K562 (cell line): ENCODE measurements around the gene CNTRL. TPM values are rescaled to one million over a fixed set of nuclear protein-coding genes. Genes with fewer than 3 reads are reported as not detected.
"Not testable (repeated sequence)": the region's sequence is repeated elsewhere in the genome, so short reads cannot be mapped to it uniquely, and the experiment has no call there.

ENCODE experiments used
- ATAC-seq: fragments of 200-7000 bp; cut with Tn5 transposase; 3 replicates; pipeline ENCODE4 v1.9.1; 2020; ENCODE audit warnings: moderate library complexity
- BruUV-seq: library from RNA; stranded (reverse); fragments of 400-500 nt; replicated peaks from 2 replicates; lab custom pipeline; 2021; lab: Mats Ljungman, UMichigan
- CTCF ChIA-PET: fragments of 300-600 bp; formaldehyde crosslinking; extraction: SDS; loops from one replicate; lab custom pipeline; 2021; ENCODE audit warnings: low intra/inter-chr PET ratio; lab: Yijun Ruan, JAX
- POLR2A ChIA-PET: fragments of 300-600, 350-650 bp; sonication (Branson Sonifier 250); formaldehyde crosslinking; extraction: SDS; loops from one replicate; lab custom pipeline; 2021; ENCODE audit warnings: antibody characterized with exemption, inconsistent platforms; lab: Yijun Ruan, JAX
- DNase-seq, 4 experiments: peaks; one replicate each; pipeline versions ENCODE4 v3.0.0 to v3.0.0-alpha.2; 2011 to 2018; ENCODE audit warnings: low spot score in 3 of 4, mixed read lengths in 3 of 4; ENCODE audit errors: extremely low read depth in 1 of 4
- FAIRE-seq: peaks from 2 replicates; lab custom pipeline; 2011; peaks lifted over from hg19 to GRCh38; lab: Jason Lieb, UNC
- H2AFZ ChIP-seq: 2 replicates; pipeline ENCODE4 v1.6.0; 2011; ENCODE audit warnings: low read depth, low read length, control low read depth, inconsistent platforms
- H3K27ac ChIP-seq: fragments of 200-600 bp; 3 replicates; pipeline ENCODE4 v1.8.0; 2011; ENCODE audit warnings: low read depth, mild to moderate bottlenecking, control low read depth, inconsistent platforms, low read length, moderate library complexity, mixed read lengths; ENCODE audit errors: extremely low read depth
- H3K27me3 ChIP-seq, 2 experiments: fragments of 300-600 bp in 1 of 2; 2 replicates in 1 of 2; 3 replicates in 1 of 2; pipeline versions ENCODE4 v1.6.0 to v1.8.0; 2011; ENCODE audit warnings: inconsistent platforms in 2 of 2, low read length in 2 of 2, mild to moderate bottlenecking in 1 of 2, mixed read lengths in 1 of 2, moderate library complexity in 1 of 2; ENCODE audit not compliant: control insufficient read depth in 2 of 2, insufficient read depth in 2 of 2
- H3K36me3 ChIP-seq: fragments of 300-600 bp; 3 replicates; pipeline ENCODE4 v1.8.0; 2011; ENCODE audit warnings: mild to moderate bottlenecking, low read length, inconsistent platforms; ENCODE audit not compliant: control insufficient read depth, insufficient read depth
- H3K4me1 ChIP-seq, 2 experiments: fragments of 200-600 bp in 1 of 2; replicated peaks in 1 of 2; 2 replicates in 1 of 2; 3 replicates in 1 of 2; pipeline versions ENCODE4 v1.5.1 to v1.8.0; 2011; ENCODE audit warnings: inconsistent platforms in 2 of 2, low read length in 2 of 2, mild to moderate bottlenecking in 1 of 2, mixed read lengths in 1 of 2, moderate library complexity in 1 of 2; ENCODE audit not compliant: control insufficient read depth in 2 of 2, insufficient read depth in 2 of 2
- H3K4me2 ChIP-seq: 2 replicates; pipeline ENCODE4 v1.6.1; 2011; ENCODE audit warnings: low read length, control low read depth, inconsistent platforms, mixed read lengths; ENCODE audit not compliant: insufficient read depth
- H3K4me3 ChIP-seq: fragments of 200-600 bp; sonication (generic), shearing (Covaris generic); 2 replicates; pipeline ENCODE4 v1.5.1; 2016; ENCODE audit warnings: control low read depth, inconsistent platforms
- H3K79me2 ChIP-seq: fragments of 200-600 bp; 3 replicates; pipeline ENCODE4 v1.8.0; 2011; ENCODE audit warnings: low read length, inconsistent platforms; ENCODE audit not compliant: control insufficient read depth, insufficient read depth
- H3K9ac ChIP-seq, 2 experiments: 2 replicates each; pipeline versions ENCODE4 v1.6.0 to v1.6.1; 2011; ENCODE audit warnings: low read depth in 2 of 2, low read length in 2 of 2, control low read depth in 1 of 2, inconsistent platforms in 1 of 2, mild to moderate bottlenecking in 1 of 2, mixed read lengths in 1 of 2; ENCODE audit not compliant: insufficient read depth in 1 of 2
- H3K9me1 ChIP-seq: one replicate; pipeline ENCODE4 v1.6.0; 2011; ENCODE audit warnings: inconsistent platforms, mild to moderate bottlenecking, low read length, moderate library complexity; ENCODE audit not compliant: control insufficient read depth, insufficient read depth
- H3K9me3 ChIP-seq: replicated peaks from 2 replicates; pipeline ENCODE4 v1.5.1; 2011; ENCODE audit warnings: low read depth, low read length, inconsistent platforms; ENCODE audit not compliant: control insufficient read depth, insufficient read depth
- H4K20me1 ChIP-seq: replicated peaks from 2 replicates; pipeline ENCODE4 v1.6.1; 2011; ENCODE audit warnings: low read length, inconsistent platforms, mixed read lengths; ENCODE audit not compliant: control insufficient read depth, insufficient read depth
- C11orf30 ChIP-seq: fragments of 450-650 bp; IDR thresholded peaks from 2 replicates; pipeline ENCODE4 v1.6.1; 2016; ENCODE audit warnings: low read depth, mild to moderate bottlenecking
- KLF6 ChIP-seq: fragments of 250-450 bp; sonication (Bioruptor Pico); IDR thresholded peaks from 2 replicates; pipeline ENCODE4 v1.4.0; 2020; ENCODE audit warnings: mild to moderate bottlenecking, moderate library complexity, borderline replicate concordance
- MAFF ChIP-seq: IDR thresholded peaks from 2 replicates; pipeline ENCODE4 v1.6.1; 2012; ENCODE audit warnings: low read length, improper control_type of control experiment
- MAFG ChIP-seq: fragments of 450-650 bp; conservative IDR thresholded peaks from 2 replicates; pipeline ENCODE4 v1.6.1; 2016; ENCODE audit warnings: missing genetic modification characterization, missing compliant biosample characterization
- MAFK ChIP-seq: IDR thresholded peaks from 2 replicates; pipeline ENCODE4 v1.6.1; 2011; ENCODE audit warnings: low read length, improper control_type of control experiment
- NONO ChIP-seq, 2 experiments: fragments of 200-400 bp in 1 of 2; fragments of 450-650 bp in 1 of 2; formaldehyde crosslinking in 1 of 2; IDR thresholded peaks; 2 replicates each; pipeline ENCODE4 v1.6.1; 2017; ENCODE audit warnings: low read depth in 2 of 2, mild to moderate bottlenecking in 2 of 2, moderate library complexity in 2 of 2, low read length in 1 of 2
- SUPT5H ChIP-seq: fragments of 450-650 bp; IDR thresholded peaks from 2 replicates; pipeline ENCODE4 v1.6.1; 2016
- ZNF316 ChIP-seq: fragments of 450-650 bp; IDR thresholded peaks from 2 replicates; pipeline ENCODE4 v1.6.1; 2016
- WGBS: fragments of 100-300 bp; shearing (Covaris generic); methylation state at CpG from one replicate; pipeline ENCODE4 v1.1.6; 2016; ENCODE audit warnings: low coverage, mixed read lengths; ENCODE audit not compliant: insufficient coverage; ENCODE audit errors: missing lambda C conversion rate; 5-methylcytosine and 5-hydroxymethylcytosine counted together
- in situ Hi-C: fragments of 300-500 bp; cut with MboI; formaldehyde crosslinking; loops from 4 replicates; pipeline ENCODE4 v1.15.0; 2018; ENCODE audit warnings: inconsistent platforms, mixed read lengths
- intact Hi-C: fragments of 100-400 bp; cut with micrococcal nuclease; formaldehyde crosslinking; loops from 2 replicates; pipeline ENCODE4 v1.14.2; 2022
- polyA plus RNA-seq, 8 experiments: library from polyadenylated mRNA; depleted of rRNA in 4 of 8; stranded (reverse) in 5 of 8; unstranded in 3 of 8; fragments of >200 nt; fragmentation: Nextera tagmentation in 2 of 8; fragmentation: Illumina TruSeq in 1 of 8; extraction: Ambion mirVana in 2 of 8; extraction: Trizol in 1 of 8; gene quantifications; 2 replicates each; pipeline versions ENCODE4 v1.2.1 to v1.2.3, GENCODE V29; 2011 to 2014; ENCODE audit warnings: inconsistent platforms in 1 of 8, missing spikeins in 1 of 8
- total RNA-seq, 7 experiments: library from RNA; depleted of rRNA in 6 of 7; stranded (reverse); fragments of >200 nt in 6 of 7; fragmentation: Illumina TruSeq in 2 of 7; extraction: Trizol in 2 of 7; gene quantifications; 2 replicates each; pipeline versions ENCODE4 v1.2.1 to v1.2.3, GENCODE V29; 2011 to 2021; ENCODE audit warnings: low replicate concordance in 1 of 7

The CNTRL gene
- total and polyA plus RNA-seq, 9 of the 15 experiments (the other 6 are each of a cell fraction or from before 2014, with no cell fraction given): 9.2 to 28.9 (median 20.5) TPM

DNA sequence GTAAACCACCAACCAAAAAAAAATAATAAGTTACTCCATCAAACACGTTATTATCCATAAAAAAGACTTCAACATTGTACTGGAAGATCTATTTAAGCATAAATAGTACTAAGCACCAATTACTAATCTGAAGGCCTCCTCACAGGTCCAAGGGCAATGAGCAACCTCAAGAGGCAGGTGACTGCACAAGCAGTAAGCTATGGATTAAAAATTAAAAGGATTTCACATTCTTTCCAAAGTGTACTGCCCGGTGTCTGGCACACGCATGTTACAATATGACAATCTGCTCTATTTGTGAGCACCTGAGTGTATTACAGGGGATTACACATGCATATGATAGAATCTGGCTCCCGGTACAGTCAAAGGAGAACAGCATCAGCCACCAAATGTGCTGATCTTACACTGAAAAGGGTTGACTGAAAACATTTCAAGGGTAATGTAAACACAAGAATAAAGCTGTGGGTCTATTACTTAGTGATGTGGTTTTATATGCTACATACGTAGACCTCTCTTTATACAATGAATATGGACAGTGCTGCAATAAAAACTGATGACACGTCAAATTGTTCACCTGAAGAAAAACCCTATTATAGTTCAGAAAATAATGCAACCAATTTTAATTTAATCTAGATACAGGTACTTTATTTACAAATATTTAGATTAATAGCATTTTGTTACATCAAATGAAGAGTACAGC is 104.1 kb downstream of the CNTRL start:
- no TSS peak for BruUV-seq
- WGBS: 90% methylated on average over 6 of the region's 6 CpGs
- Histone ChIP-seq H3K9ac (no peak overlapping the region), H3K9me1 (no peaks in the 10 kb centered on the region), H3K9me3 (no peaks in the 10 kb centered on the region), H3K4me1 (no peaks in the 10 kb centered on the region; a peak in 1 of 5 replicates), H3K27ac (no peak overlapping the region), H3K79me2 (peaks cover 8% of the 10 kb centered on the region; the same call in 1 of the 3 replicates), H2AFZ (no peak overlapping the region), H4K20me1 (no peaks in the 10 kb centered on the region), H3K27me3 (no peaks in the 10 kb centered on the region), H3K4me2 (no peak overlapping the region), H3K4me3 (no peak overlapping the region), H3K36me3 (peaks cover 89% of the 10 kb centered on the region)
- no peak for ATAC-seq
- CTCF ChIA-PET: no interaction called here
- POLR2A ChIA-PET: interaction anchor here (0.8 to 1.6 kb wide), 2 partner anchors 9 to 10 kb away, joined by 3 to 5 read pairs; no protein-coding TSS in a partner anchor
- TF ChIP-seq KLF6: no peak
- TF ChIP-seq C11orf30: peak; percentile 78
- TF ChIP-seq NONO (IDR thresholded peaks at IDR 0.05; ENCODE audit: low read depth in 2 of 2, low read length in 1 of 2): no peak
- peak; percentile 37; the same call in 1 of the 2 replicates for TF ChIP-seq SUPT5H
- TF ChIP-seq MAFK: peak; percentile 85
- peak; percentile 91 for TF ChIP-seq ZNF316
- TF ChIP-seq MAFG (tag): peak; percentile 72
- peak; percentile 83 for TF ChIP-seq MAFF
- FAIRE-seq: no peak
- no peak for DNase-seq
- intact Hi-C loops: no loop called here
- in situ Hi-C loops: no loop called here

DNA sequence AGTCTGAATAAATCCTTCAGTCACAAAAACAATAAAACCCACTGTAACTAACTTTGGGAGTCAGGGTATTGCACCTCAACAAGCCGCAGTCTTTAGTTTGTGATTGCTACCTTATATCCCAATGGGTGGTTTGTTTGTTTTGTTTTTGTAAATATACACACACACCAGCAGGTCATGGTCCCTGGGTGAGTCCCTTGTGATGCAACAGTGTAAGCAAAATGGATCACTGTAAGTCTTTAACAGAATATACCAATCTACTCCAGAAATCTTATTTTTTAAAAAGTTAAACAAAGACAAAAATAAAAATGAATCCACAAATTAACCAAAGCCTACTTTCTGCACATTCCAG is 104.6 kb downstream of the CNTRL start:
- H3K4me2 ChIP-seq, in situ Hi-C loops, H3K27ac ChIP-seq, ATAC-seq, H4K20me1 ChIP-seq, H3K4me1 ChIP-seq, H2AFZ ChIP-seq, H3K27me3 ChIP-seq, intact Hi-C loops, H3K9me1 ChIP-seq, CTCF ChIA-PET, H3K9me3 ChIP-seq, H3K4me3 ChIP-seq, H3K9ac ChIP-seq, DNase-seq: not testable (repeated sequence)
- TSS peak; percentile 21 for BruUV-seq
- WGBS: 100% methylated on average over 1 of the region's 1 CpG
- POLR2A ChIA-PET: interaction anchor here (1.6 kb wide), 1 partner anchor 10 kb away, joined by 5 read pairs; no protein-coding TSS in a partner anchor
- Histone ChIP-seq H3K36me3 (peaks cover 90% of the 10 kb centered on the region), H3K79me2 (peaks cover 14% of the 10 kb centered on the region)
- FAIRE-seq: peak; percentile 58
